K562 (cell line): Measurements from ENCODE around the gene TSG101. TPM values are rescaled to one million over a fixed set of nuclear protein-coding genes. Genes with fewer than 3 reads are reported as not detected.

ENCODE experiments used
- ARID4B ChIP-seq: sonication (generic); formaldehyde crosslinking; IDR thresholded peaks from 2 replicates; pipeline ENCODE4 v1.8.0; 2022; ENCODE audit warnings: mild to moderate bottlenecking, missing genetic modification reagents
- BRD9 ChIP-seq: fragments of 450-650 bp; IDR thresholded peaks from 2 replicates; pipeline ENCODE4 v1.6.1; 2018; ENCODE audit warnings: low read depth; ENCODE audit not compliant: partially characterized antibody
- CBX3 ChIP-seq, 2 experiments: IDR thresholded peaks; 1 replicate in 1 of 2; 2 replicates in 1 of 2; pipeline ENCODE4 v1.6.1; 2012; ENCODE audit warnings: inconsistent platforms in 2 of 2, low read length in 2 of 2, borderline replicate concordance in 1 of 2, control low read depth in 1 of 2
- KLF6 ChIP-seq: fragments of 250-450 bp; sonication (Bioruptor Pico); IDR thresholded peaks from 2 replicates; pipeline ENCODE4 v1.4.0; 2020; ENCODE audit warnings: mild to moderate bottlenecking, moderate library complexity, borderline replicate concordance
- ZNF140 ChIP-seq: fragments of 250-450 bp; sonication (Bioruptor Pico); IDR thresholded peaks from 2 replicates; pipeline ENCODE4 v1.8.0; 2021; ENCODE audit warnings: moderate library complexity, mild to moderate bottlenecking, inconsistent platforms
- ZNF589 ChIP-seq: fragments of 200-800 bp; sonication (Bioruptor generic); IDR thresholded peaks from 2 replicates; pipeline ENCODE4 v1.6.1; 2016; ENCODE audit warnings: low read depth, missing genetic modification characterization, missing compliant biosample characterization
- polyA plus RNA-seq, 8 experiments: library from polyadenylated mRNA; depleted of rRNA in 4 of 8; stranded (reverse) in 5 of 8; unstranded in 3 of 8; fragments of >200 nt; fragmentation: Nextera tagmentation in 2 of 8; fragmentation: Illumina TruSeq in 1 of 8; extraction: Ambion mirVana in 2 of 8; extraction: Trizol in 1 of 8; gene quantifications; 2 replicates each; pipeline versions ENCODE4 v1.2.1 to v1.2.3, GENCODE V29; 2011 to 2014; ENCODE audit warnings: inconsistent platforms in 1 of 8, missing spikeins in 1 of 8
- total RNA-seq, 7 experiments: library from RNA; depleted of rRNA in 6 of 7; stranded (reverse); fragments of >200 nt in 6 of 7; fragmentation: Illumina TruSeq in 2 of 7; extraction: Trizol in 2 of 7; gene quantifications; 2 replicates each; pipeline versions ENCODE4 v1.2.1 to v1.2.3, GENCODE V29; 2011 to 2021; ENCODE audit warnings: low replicate concordance in 1 of 7
- TF ChIP-seq, protein P1 (sequence below), 2 experiments: fragments of 450-650 bp in 1 of 2; IDR thresholded peaks; 2 replicates each; pipeline ENCODE4 v1.6.1; 2011 to 2017; ENCODE audit warnings: low read depth in 2 of 2, antibody characterized with exemption in 1 of 2, borderline replicate concordance in 1 of 2, low read length in 1 of 2, mild to moderate bottlenecking in 1 of 2, mixed read lengths in 1 of 2; ENCODE audit not compliant: control insufficient read depth in 1 of 2
- TF ChIP-seq, protein P2 (sequence below), 2 experiments: fragments of 150-350 bp in 1 of 2; IDR thresholded peaks; 2 replicates each; pipeline ENCODE4 v1.6.1; 2012 to 2016; ENCODE audit warnings: low read depth in 2 of 2, low read length in 2 of 2, mild to moderate bottlenecking in 1 of 2, moderate library complexity in 1 of 2
- TF ChIP-seq, protein P3 (sequence below): fragments of 250-450 bp; sonication (Bioruptor Pico); IDR thresholded peaks from 2 replicates; pipeline ENCODE4 v1.4.0; 2020; ENCODE audit warnings: borderline replicate concordance
- TF ChIP-seq, protein P4 (sequence below): fragments of 450-650 bp; formaldehyde crosslinking; IDR thresholded peaks from 2 replicates; pipeline ENCODE4 v1.4.0; 2020; ENCODE audit warnings: mild to moderate bottlenecking, moderate library complexity

The TSG101 gene
- total and polyA plus RNA-seq, 9 of the 15 experiments (the other 6 are each of a cell fraction or from before 2014, with no cell fraction given): 24.6 to 141 (median 60.0) TPM

GRCh38 chr11:18526521-18527296 is at the start of gene TSG101 (continued):
- TF ChIP-seq, protein P1, sequence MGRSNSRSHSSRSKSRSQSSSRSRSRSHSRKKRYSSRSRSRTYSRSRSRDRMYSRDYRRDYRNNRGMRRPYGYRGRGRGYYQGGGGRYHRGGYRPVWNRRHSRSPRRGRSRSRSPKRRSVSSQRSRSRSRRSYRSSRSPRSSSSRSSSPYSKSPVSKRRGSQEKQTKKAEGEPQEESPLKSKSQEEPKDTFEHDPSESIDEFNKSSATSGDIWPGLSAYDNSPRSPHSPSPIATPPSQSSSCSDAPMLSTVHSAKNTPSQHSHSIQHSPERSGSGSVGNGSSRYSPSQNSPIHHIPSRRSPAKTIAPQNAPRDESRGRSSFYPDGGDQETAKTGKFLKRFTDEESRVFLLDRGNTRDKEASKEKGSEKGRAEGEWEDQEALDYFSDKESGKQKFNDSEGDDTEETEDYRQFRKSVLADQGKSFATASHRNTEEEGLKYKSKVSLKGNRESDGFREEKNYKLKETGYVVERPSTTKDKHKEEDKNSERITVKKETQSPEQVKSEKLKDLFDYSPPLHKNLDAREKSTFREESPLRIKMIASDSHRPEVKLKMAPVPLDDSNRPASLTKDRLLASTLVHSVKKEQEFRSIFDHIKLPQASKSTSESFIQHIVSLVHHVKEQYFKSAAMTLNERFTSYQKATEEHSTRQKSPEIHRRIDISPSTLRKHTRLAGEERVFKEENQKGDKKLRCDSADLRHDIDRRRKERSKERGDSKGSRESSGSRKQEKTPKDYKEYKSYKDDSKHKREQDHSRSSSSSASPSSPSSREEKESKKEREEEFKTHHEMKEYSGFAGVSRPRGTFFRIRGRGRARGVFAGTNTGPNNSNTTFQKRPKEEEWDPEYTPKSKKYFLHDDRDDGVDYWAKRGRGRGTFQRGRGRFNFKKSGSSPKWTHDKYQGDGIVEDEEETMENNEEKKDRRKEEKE (IDR thresholded peaks at IDR 0.05; ENCODE audit: borderline replicate concordance in 1 of 2, control insufficient read depth in 1 of 2, low read depth in 2 of 2, low read length in 1 of 2): no peak
- TF ChIP-seq BRD9: no peak
- TF ChIP-seq, protein P2, sequence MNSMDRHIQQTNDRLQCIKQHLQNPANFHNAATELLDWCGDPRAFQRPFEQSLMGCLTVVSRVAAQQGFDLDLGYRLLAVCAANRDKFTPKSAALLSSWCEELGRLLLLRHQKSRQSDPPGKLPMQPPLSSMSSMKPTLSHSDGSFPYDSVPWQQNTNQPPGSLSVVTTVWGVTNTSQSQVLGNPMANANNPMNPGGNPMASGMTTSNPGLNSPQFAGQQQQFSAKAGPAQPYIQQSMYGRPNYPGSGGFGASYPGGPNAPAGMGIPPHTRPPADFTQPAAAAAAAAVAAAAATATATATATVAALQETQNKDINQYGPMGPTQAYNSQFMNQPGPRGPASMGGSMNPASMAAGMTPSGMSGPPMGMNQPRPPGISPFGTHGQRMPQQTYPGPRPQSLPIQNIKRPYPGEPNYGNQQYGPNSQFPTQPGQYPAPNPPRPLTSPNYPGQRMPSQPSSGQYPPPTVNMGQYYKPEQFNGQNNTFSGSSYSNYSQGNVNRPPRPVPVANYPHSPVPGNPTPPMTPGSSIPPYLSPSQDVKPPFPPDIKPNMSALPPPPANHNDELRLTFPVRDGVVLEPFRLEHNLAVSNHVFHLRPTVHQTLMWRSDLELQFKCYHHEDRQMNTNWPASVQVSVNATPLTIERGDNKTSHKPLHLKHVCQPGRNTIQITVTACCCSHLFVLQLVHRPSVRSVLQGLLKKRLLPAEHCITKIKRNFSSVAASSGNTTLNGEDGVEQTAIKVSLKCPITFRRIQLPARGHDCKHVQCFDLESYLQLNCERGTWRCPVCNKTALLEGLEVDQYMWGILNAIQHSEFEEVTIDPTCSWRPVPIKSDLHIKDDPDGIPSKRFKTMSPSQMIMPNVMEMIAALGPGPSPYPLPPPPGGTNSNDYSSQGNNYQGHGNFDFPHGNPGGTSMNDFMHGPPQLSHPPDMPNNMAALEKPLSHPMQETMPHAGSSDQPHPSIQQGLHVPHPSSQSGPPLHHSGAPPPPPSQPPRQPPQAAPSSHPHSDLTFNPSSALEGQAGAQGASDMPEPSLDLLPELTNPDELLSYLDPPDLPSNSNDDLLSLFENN (IDR thresholded peaks at IDR 0.05; ENCODE audit: low read depth in 2 of 2, low read length in 2 of 2): no peak; a peak in 1 of 4 replicates
- TF ChIP-seq, protein P3, sequence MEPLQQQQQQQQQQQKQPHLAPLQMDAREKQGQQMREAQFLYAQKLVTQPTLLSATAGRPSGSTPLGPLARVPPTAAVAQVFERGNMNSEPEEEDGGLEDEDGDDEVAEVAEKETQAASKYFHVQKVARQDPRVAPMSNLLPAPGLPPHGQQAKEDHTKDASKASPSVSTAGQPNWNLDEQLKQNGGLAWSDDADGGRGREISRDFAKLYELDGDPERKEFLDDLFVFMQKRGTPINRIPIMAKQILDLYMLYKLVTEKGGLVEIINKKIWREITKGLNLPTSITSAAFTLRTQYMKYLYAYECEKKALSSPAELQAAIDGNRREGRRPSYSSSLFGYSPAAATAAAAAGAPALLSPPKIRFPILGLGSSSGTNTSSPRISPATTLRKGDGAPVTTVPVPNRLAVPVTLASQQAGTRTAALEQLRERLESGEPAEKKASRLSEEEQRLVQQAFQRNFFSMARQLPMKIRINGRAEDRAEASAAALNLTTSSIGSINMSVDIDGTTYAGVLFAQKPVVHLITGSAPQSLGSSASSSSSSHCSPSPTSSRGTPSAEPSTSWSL: no peak
- TF ChIP-seq, protein P4, sequence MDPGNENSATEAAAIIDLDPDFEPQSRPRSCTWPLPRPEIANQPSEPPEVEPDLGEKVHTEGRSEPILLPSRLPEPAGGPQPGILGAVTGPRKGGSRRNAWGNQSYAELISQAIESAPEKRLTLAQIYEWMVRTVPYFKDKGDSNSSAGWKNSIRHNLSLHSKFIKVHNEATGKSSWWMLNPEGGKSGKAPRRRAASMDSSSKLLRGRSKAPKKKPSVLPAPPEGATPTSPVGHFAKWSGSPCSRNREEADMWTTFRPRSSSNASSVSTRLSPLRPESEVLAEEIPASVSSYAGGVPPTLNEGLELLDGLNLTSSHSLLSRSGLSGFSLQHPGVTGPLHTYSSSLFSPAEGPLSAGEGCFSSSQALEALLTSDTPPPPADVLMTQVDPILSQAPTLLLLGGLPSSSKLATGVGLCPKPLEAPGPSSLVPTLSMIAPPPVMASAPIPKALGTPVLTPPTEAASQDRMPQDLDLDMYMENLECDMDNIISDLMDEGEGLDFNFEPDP: no peak
- no peak for TF ChIP-seq ZNF140
- TF ChIP-seq CBX3 (IDR thresholded peaks at IDR 0.05; ENCODE audit: borderline replicate concordance in 1 of 2, low read length in 2 of 2): no peak
- no peak for TF ChIP-seq KLF6 (CRISPR knock-in tag)
- TF ChIP-seq ARID4B (CRISPR knock-in tag): no peak; the same call in 1 of the 2 replicates
- no peak for TF ChIP-seq ZNF589 (CRISPR knock-in tag)
